Mesenchymal stem cell (in vitro differentiated cells and primary cell): ENCODE data around the gene SCIN.

Source experiments
- DNase-seq: peaks from one replicate; pipeline ENCODE4 v3.0.0-alpha.2; 2013
- H2AFZ ChIP-seq: one replicate; pipeline ENCODE4 v1.6.1; 2013; ENCODE audit warnings: low read depth, mild to moderate bottlenecking, control low read depth, inconsistent platforms, low read length, moderate library complexity
- H2AK5ac ChIP-seq: 2 replicates; pipeline ENCODE4 v1.6.1; 2013; ENCODE audit warnings: low read length, moderate library complexity, mild to moderate bottlenecking, inconsistent platforms; ENCODE audit not compliant: severe bottlenecking
- H2BK120ac ChIP-seq: one replicate; pipeline ENCODE4 v1.6.1; 2013; ENCODE audit warnings: low read depth, mild to moderate bottlenecking, inconsistent platforms, low read length, moderate library complexity
- H2BK12ac ChIP-seq, 2 experiments: one replicate each; pipeline ENCODE4 v1.6.1; 2013; ENCODE audit warnings: inconsistent platforms in 2 of 2, low read length in 2 of 2, mild to moderate bottlenecking in 2 of 2, moderate library complexity in 2 of 2, control low read depth in 1 of 2
- H2BK15ac ChIP-seq: one replicate; pipeline ENCODE4 v1.6.1; 2013; ENCODE audit warnings: mild to moderate bottlenecking, low read depth, inconsistent platforms; ENCODE audit not compliant: poor library complexity, severe bottlenecking
- H2BK5ac ChIP-seq: 2 replicates; pipeline ENCODE4 v1.6.1; 2013; ENCODE audit warnings: low read depth, mild to moderate bottlenecking, low read length, control low read depth, inconsistent platforms; ENCODE audit not compliant: poor library complexity, severe bottlenecking
- H3K14ac ChIP-seq, 2 experiments: one replicate each; pipeline ENCODE4 v1.6.1; 2013; ENCODE audit warnings: inconsistent platforms in 2 of 2, low read length in 2 of 2, control low read depth in 1 of 2, mild to moderate bottlenecking in 1 of 2, moderate library complexity in 1 of 2
- H3K18ac ChIP-seq, 2 experiments: one replicate each; pipeline ENCODE4 v1.6.1; 2013; ENCODE audit warnings: inconsistent platforms in 2 of 2, low read length in 2 of 2, control low read depth in 1 of 2, low read depth in 1 of 2, mild to moderate bottlenecking in 1 of 2
- H3K23ac ChIP-seq, 2 experiments: one replicate each; pipeline ENCODE4 v1.6.1; 2013; ENCODE audit warnings: inconsistent platforms in 2 of 2, low read length in 2 of 2, mild to moderate bottlenecking in 2 of 2, moderate library complexity in 2 of 2, control low read depth in 1 of 2
- H3K27ac ChIP-seq: 2 replicates; pipeline ENCODE4 v1.5.1; 2013; ENCODE audit warnings: mild to moderate bottlenecking, moderate library complexity, low read length, control low read depth, inconsistent platforms; ENCODE audit not compliant: poor library complexity, severe bottlenecking
- H3K27me3 ChIP-seq, 2 experiments: 2 replicates each; pipeline versions ENCODE4 v1.6.1 to v1.7.0; 2013; ENCODE audit warnings: low read length in 2 of 2, mild to moderate bottlenecking in 2 of 2, moderate library complexity in 2 of 2, control low read depth in 1 of 2, inconsistent platforms in 1 of 2; ENCODE audit not compliant: control insufficient read depth in 1 of 2, insufficient read depth in 1 of 2
- H3K36me3 ChIP-seq, 2 experiments: 2 replicates each; pipeline versions ENCODE4 v1.6.1 to v1.7.0; 2013; ENCODE audit warnings: low read length in 2 of 2, control low read depth in 1 of 2, inconsistent platforms in 1 of 2, low read depth in 1 of 2, mild to moderate bottlenecking in 1 of 2; ENCODE audit not compliant: insufficient read depth in 2 of 2, control insufficient read depth in 1 of 2
- H3K4ac ChIP-seq, 2 experiments: one replicate each; pipeline ENCODE4 v1.6.1; 2013; ENCODE audit warnings: inconsistent platforms in 2 of 2, low read length in 2 of 2, mild to moderate bottlenecking in 2 of 2, moderate library complexity in 2 of 2, control low read depth in 1 of 2, low read depth in 1 of 2
- H3K4me1 ChIP-seq: 2 replicates; pipeline ENCODE4 v1.6.1; 2013; ENCODE audit warnings: low read depth, low read length, control low read depth; ENCODE audit not compliant: control insufficient read depth, insufficient read depth
- H3K4me2 ChIP-seq: 2 replicates; pipeline ENCODE4 v1.6.1; 2013; ENCODE audit warnings: low read length, mild to moderate bottlenecking, inconsistent platforms; ENCODE audit not compliant: poor library complexity, severe bottlenecking
- H3K4me3 ChIP-seq, 2 experiments: 2 replicates each; pipeline versions ENCODE4 v1.5.1 to v1.7.0; 2013; ENCODE audit warnings: low read length in 2 of 2, mild to moderate bottlenecking in 2 of 2, control low read depth in 1 of 2, low read depth in 1 of 2; ENCODE audit not compliant: insufficient read depth in 1 of 2
- H3K79me1 ChIP-seq: replicated peaks from 2 replicates; pipeline ENCODE4 v1.6.1; 2013; ENCODE audit warnings: mild to moderate bottlenecking, control low read depth, low read length, inconsistent platforms; ENCODE audit not compliant: poor library complexity, severe bottlenecking
- H3K9ac ChIP-seq: 2 replicates; pipeline ENCODE4 v1.7.0; 2013; ENCODE audit warnings: mild to moderate bottlenecking, low read length, moderate library complexity
- H3K9me3 ChIP-seq: 2 replicates; pipeline ENCODE4 v1.7.0; 2013; ENCODE audit warnings: mild to moderate bottlenecking, low read length; ENCODE audit not compliant: control insufficient read depth
- H4K8ac ChIP-seq: one replicate; pipeline ENCODE4 v1.6.1; 2013; ENCODE audit warnings: inconsistent platforms, mild to moderate bottlenecking, low read length, moderate library complexity
- H4K91ac ChIP-seq: one replicate; pipeline ENCODE4 v1.6.1; 2013; ENCODE audit warnings: mild to moderate bottlenecking, low read length, inconsistent platforms
- WGBS: methylation state at CpG from one replicate; pipeline ENCODE4 v1.1.7; 2013; ENCODE audit warnings: mixed read lengths; 5-methylcytosine and 5-hydroxymethylcytosine counted together

The SCIN gene

DNA sequence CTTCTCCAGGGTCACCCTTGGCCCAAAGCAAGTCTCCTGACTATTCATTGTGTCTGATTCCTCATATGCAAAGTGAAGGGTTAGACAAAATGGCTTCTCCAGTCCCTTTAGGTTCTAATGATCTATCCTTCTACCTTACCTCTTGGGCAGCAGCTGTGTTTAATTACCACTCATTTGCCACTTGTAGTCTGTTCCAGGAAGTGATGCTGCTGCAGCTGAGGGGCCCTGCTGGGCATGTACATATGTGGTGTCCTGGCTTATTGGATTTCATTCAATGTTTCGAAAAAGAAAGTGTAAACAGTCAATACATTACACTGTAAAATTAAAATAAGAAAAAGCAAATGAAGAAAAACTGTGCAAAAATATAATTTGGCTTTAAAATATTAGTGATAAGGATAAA lies 36.6 kb downstream of the SCIN start:
- Histone ChIP-seq H3K4me3 (no peak overlapping the region), H3K79me1 (no peaks in the 10 kb centered on the region), H2AK5ac (no peak overlapping the region), H2BK12ac (no peak overlapping the region), H3K27ac (no peak overlapping the region), H2BK120ac (no peak overlapping the region), H2BK15ac (no peak overlapping the region), H2AFZ (peak overlapping the region; percentile 23), H3K23ac (no peak overlapping the region), H3K18ac (no peak overlapping the region), H3K9me3 (no peaks in the 10 kb centered on the region), H3K14ac (no peak overlapping the region), H4K91ac (no peak overlapping the region), H3K4me1 (no peaks in the 10 kb centered on the region), H2BK5ac (no peak overlapping the region), H3K4ac (no peak overlapping the region), H3K36me3 (no peaks in the 10 kb centered on the region), H3K9ac (no peak overlapping the region), H3K27me3 (no peaks in the 10 kb centered on the region), H3K4me2 (no peak overlapping the region), H4K8ac (no peak overlapping the region)
- DNase-seq: no peak
- WGBS: no CpG with 5 or more reads among the region's 1 CpG

DNA sequence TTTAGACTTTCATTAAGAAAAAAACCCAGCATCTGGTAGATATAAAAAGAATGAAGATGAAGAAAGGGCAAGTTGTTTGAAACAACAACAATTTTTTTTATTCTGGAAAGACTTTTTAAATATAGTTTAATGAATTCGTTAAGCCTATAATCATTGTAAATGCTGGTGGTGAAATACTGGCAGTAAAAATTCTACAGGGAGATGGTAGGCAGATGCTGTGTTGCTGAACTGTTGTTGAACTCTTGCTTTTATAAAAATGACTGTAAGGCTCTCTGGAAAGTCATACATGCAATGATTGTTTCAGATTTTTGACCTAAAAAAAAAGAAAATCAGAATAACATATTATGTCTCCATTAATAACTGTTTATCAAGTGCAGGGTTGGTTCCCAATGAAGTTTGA lies 39.0 kb downstream of the SCIN start:
- H3K4me3 ChIP-seq: no peak overlapping the region
- H3K9me3 ChIP-seq: no peaks in the 10 kb centered on the region
- no peak overlapping the region for H2BK120ac ChIP-seq
- no peak overlapping the region for H4K8ac ChIP-seq
- H3K4me1 ChIP-seq: no peaks in the 10 kb centered on the region
- H4K91ac ChIP-seq: no peak overlapping the region
- H2AK5ac ChIP-seq: no peak overlapping the region
- H3K79me1 ChIP-seq: no peaks in the 10 kb centered on the region
- H3K36me3 ChIP-seq: no peaks in the 10 kb centered on the region
- 93% methylated on average over 1 of the region's 1 CpG for WGBS
- H3K18ac ChIP-seq: no peak overlapping the region
- H3K14ac ChIP-seq: no peak overlapping the region
- no peak overlapping the region for H2AFZ ChIP-seq
- H3K4me2 ChIP-seq: no peak overlapping the region
- H3K27me3 ChIP-seq: no peaks in the 10 kb centered on the region
- H2BK12ac ChIP-seq: no peak overlapping the region
- H2BK15ac ChIP-seq: no peak overlapping the region
- no peak overlapping the region for H2BK5ac ChIP-seq
- no peak overlapping the region for H3K9ac ChIP-seq
- no peak overlapping the region for H3K27ac ChIP-seq
- no peak overlapping the region for H3K4ac ChIP-seq
- no peak overlapping the region for H3K23ac ChIP-seq
- DNase-seq: no peak

DNA sequence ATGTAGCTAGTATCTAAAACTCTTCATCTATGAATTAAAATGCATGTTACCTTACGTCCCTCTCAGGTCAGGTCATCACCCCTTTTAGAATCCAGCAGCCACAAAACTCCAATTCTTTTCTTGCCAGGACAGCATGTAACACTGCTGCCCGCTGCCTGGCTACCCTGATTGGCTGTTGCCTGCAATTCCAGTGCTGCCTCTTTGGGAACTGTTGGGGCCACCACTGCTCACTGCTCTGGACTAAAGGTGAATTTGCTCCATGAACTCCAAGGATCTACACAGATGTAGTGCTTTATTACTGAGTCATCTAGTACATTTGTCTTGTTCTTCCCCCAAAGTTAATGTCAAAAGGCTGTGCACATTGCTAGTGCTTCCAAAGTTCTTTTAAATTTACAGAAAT lies 40.4 kb downstream of the SCIN start:
- Histone ChIP-seq H3K14ac (no peak overlapping the region), H2BK120ac (no peak overlapping the region), H3K18ac (no peak overlapping the region), H3K9ac (no peak overlapping the region), H3K36me3 (no peaks in the 10 kb centered on the region), H2BK5ac (no peak overlapping the region), H3K23ac (no peak overlapping the region), H3K4ac (no peak overlapping the region), H3K4me1 (no peaks in the 10 kb centered on the region), H3K4me3 (no peak overlapping the region), H3K27me3 (no peaks in the 10 kb centered on the region), H3K27ac (no peak overlapping the region), H2BK15ac (no peak overlapping the region), H3K9me3 (no peaks in the 10 kb centered on the region), H3K4me2 (no peak overlapping the region), H4K91ac (no peak overlapping the region), H3K79me1 (no peaks in the 10 kb centered on the region), H2BK12ac (no peak overlapping the region), H2AFZ (peak overlapping the region; percentile 36), H2AK5ac (no peak overlapping the region), H4K8ac (no peak overlapping the region)
- no peak for DNase-seq
- 84% methylated on average over 2 of the region's 2 CpGs for WGBS

DNA sequence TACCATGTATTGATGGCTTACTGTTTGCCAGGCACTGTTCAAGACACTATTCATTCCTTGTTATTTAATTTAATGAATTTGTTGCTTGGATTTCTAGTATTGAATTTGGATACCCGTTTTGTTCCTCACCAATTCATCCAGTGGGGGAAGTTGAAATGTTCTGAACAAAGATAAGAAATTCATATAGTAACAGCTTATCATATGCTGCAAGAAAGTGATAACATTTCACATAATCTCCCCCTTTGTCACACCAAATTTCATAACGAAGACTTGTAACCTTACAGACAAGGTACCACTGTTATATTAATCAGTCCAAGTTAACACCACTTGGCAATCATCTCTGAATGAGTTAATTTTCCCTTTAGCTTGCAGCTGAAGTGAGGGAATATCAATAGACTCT lies 42.1 kb downstream of the SCIN start:
- H2AK5ac ChIP-seq: no peak overlapping the region
- WGBS: 55% methylated on average over 1 of the region's 2 CpGs
- H2AFZ ChIP-seq: no peak overlapping the region
- H2BK15ac ChIP-seq: no peak overlapping the region
- no peak overlapping the region for H3K18ac ChIP-seq
- no peak overlapping the region for H2BK120ac ChIP-seq
- H3K4me3 ChIP-seq: no peak overlapping the region
- no peaks in the 10 kb centered on the region for H3K36me3 ChIP-seq
- H3K27ac ChIP-seq: no peak overlapping the region
- H4K91ac ChIP-seq: no peak overlapping the region
- H3K23ac ChIP-seq: no peak overlapping the region
- no peaks in the 10 kb centered on the region for H3K4me1 ChIP-seq
- no peaks in the 10 kb centered on the region for H3K79me1 ChIP-seq
- H3K4ac ChIP-seq: no peak overlapping the region
- no peaks in the 10 kb centered on the region for H3K27me3 ChIP-seq
- no peak overlapping the region for H2BK12ac ChIP-seq
- H3K9ac ChIP-seq: no peak overlapping the region
- no peak overlapping the region for H4K8ac ChIP-seq
- H3K4me2 ChIP-seq: no peak overlapping the region
- no peak overlapping the region for H2BK5ac ChIP-seq
- no peaks in the 10 kb centered on the region for H3K9me3 ChIP-seq
- no peak for DNase-seq
- no peak overlapping the region for H3K14ac ChIP-seq
